Neural crest cell (in vitro differentiated cells): ENCODE measurements around the gene PDPN. TPM values are rescaled to one million over a fixed set of nuclear protein-coding genes. Genes with fewer than 3 reads are reported as not detected.

Experiments
- DNase-seq: peaks from one replicate; pipeline ENCODE4 v3.0.0; 2021; ENCODE audit warnings: low read depth, mixed read lengths, low spot score
- H3K27ac Mint-ChIP-seq: one replicate; pipeline ENCODE4 v1.8.0; 2021; ENCODE audit warnings: mild to moderate bottlenecking, mixed read lengths; ENCODE audit not compliant: unreplicated experiment
- H3K27me3 Mint-ChIP-seq: 2 replicates; pipeline ENCODE4 v1.8.0; 2021; ENCODE audit warnings: low read depth, mild to moderate bottlenecking, mixed read lengths
- H3K36me3 Mint-ChIP-seq: 2 replicates; pipeline ENCODE4 v1.8.0; 2021; ENCODE audit warnings: low read depth, mild to moderate bottlenecking, mixed read lengths
- H3K4me1 Mint-ChIP-seq: 2 replicates; pipeline ENCODE4 v1.8.0; 2021; ENCODE audit warnings: mixed read lengths
- H3K4me3 Mint-ChIP-seq: one replicate; pipeline ENCODE4 v1.8.0; 2021; ENCODE audit warnings: mild to moderate bottlenecking, mixed read lengths
- H3K9me3 Mint-ChIP-seq: 2 replicates; pipeline ENCODE4 v1.8.0; 2021; ENCODE audit warnings: mixed read lengths
- total RNA-seq: library from RNA; stranded (reverse); gene quantifications from 2 replicates; pipeline ENCODE4 v1.2.1, GENCODE V29; 2021
- TF ChIP-seq, protein P1 (sequence below): fragments of 200-600 bp; sonication (generic); conservative IDR thresholded peaks from 2 replicates; pipeline ENCODE4 v1.5.0; 2021; ENCODE audit warnings: antibody characterized with exemption, mild to moderate bottlenecking

The PDPN gene
- total RNA-seq, 1 donor from 2014 or later, result 47.4 TPM

DNA sequence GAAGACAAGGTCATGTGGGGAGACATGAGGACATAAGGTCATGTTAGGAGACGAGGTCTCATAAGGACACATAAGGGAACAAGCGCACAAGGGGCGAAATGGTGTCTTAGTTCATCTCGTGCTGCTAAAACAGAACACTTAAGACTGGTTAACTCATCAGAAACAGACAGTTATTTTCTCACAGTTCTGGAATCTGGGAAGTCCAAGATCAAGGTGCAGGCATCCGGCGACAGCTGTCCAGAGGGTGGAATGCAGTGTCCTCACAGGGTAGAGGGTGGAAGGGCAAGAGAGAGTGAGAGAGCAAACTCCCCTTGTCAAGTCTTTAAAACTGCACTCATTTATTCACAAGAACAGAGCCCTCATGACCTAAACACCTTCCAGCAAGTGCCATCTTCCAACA lies 34.6 kb upstream of the PDPN start:
- peaks cover 13% of the 10 kb centered on the region for H3K4me1 Mint-ChIP-seq
- H3K27me3 Mint-ChIP-seq, result no peaks in the 10 kb centered on the region
- H3K36me3 Mint-ChIP-seq, result no peaks in the 10 kb centered on the region
- no peaks in the 10 kb centered on the region for H3K9me3 Mint-ChIP-seq
- peak overlapping the region; percentile 47 for H3K27ac Mint-ChIP-seq
- H3K4me3 Mint-ChIP-seq, result no peak overlapping the region
- TF ChIP-seq, protein P1, sequence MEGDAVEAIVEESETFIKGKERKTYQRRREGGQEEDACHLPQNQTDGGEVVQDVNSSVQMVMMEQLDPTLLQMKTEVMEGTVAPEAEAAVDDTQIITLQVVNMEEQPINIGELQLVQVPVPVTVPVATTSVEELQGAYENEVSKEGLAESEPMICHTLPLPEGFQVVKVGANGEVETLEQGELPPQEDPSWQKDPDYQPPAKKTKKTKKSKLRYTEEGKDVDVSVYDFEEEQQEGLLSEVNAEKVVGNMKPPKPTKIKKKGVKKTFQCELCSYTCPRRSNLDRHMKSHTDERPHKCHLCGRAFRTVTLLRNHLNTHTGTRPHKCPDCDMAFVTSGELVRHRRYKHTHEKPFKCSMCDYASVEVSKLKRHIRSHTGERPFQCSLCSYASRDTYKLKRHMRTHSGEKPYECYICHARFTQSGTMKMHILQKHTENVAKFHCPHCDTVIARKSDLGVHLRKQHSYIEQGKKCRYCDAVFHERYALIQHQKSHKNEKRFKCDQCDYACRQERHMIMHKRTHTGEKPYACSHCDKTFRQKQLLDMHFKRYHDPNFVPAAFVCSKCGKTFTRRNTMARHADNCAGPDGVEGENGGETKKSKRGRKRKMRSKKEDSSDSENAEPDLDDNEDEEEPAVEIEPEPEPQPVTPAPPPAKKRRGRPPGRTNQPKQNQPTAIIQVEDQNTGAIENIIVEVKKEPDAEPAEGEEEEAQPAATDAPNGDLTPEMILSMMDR, result no peak
- no peak for DNase-seq

DNA sequence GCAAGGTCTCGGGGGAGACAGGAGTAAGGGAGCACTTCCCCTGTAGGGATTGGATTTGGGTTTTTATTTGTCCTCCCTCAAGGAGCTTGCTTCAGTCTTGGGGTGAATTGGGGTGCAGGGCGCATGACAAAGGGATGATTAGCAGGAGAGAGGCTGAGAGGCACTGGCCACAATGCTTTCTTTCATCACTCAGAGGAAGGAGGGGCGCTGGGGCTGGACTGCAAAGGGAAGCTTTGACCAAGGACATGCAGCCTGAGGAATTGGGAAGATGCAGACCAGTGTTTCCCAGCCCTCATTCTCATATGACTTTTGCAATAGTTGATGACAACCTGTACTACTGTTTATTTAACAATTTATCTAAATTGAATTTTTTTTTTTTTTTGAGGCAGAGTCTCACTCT lies 34.1 kb upstream of the PDPN start:
- no peak for DNase-seq
- H3K27me3 Mint-ChIP-seq, result no peaks in the 10 kb centered on the region
- TF ChIP-seq, protein P1, result no peak

GRCh38 chr1:13550663-13551062 lies 33.0 kb upstream of the PDPN start:
- no peak for DNase-seq
- Mint-ChIP-seq H3K4me1 (peaks cover 10% of the 10 kb centered on the region), H3K36me3 (no peaks in the 10 kb centered on the region), H3K27me3 (no peaks in the 10 kb centered on the region), H3K9me3 (no peaks in the 10 kb centered on the region), H3K4me3 (no peak overlapping the region), H3K27ac (no peak overlapping the region)
- TF ChIP-seq, protein P1, result no peak

More for the DNA sequence above, 34.1 kb upstream of the PDPN start:
- Mint-ChIP-seq H3K9me3 (no peaks in the 10 kb centered on the region), H3K4me1 (peaks cover 10% of the 10 kb centered on the region), H3K36me3 (no peaks in the 10 kb centered on the region), H3K27ac (no peak overlapping the region), H3K4me3 (no peak overlapping the region)

GRCh38 chr1:13554798-13555197 lies 28.8 kb upstream of the PDPN start:
- H3K27me3 Mint-ChIP-seq, result no peaks in the 10 kb centered on the region
- TF ChIP-seq, protein P1, result no peak
- no peaks in the 10 kb centered on the region for H3K9me3 Mint-ChIP-seq
- H3K36me3 Mint-ChIP-seq, result no peaks in the 10 kb centered on the region
- peaks cover 8% of the 10 kb centered on the region for H3K4me1 Mint-ChIP-seq
- no peak overlapping the region for H3K4me3 Mint-ChIP-seq
- no peak for DNase-seq
- H3K27ac Mint-ChIP-seq, result no peak overlapping the region

GRCh38 chr1:13556224-13556764 lies 27.3 kb upstream of the PDPN start:
- H3K9me3 Mint-ChIP-seq, result no peaks in the 10 kb centered on the region
- DNase-seq, result no peak
- no peak overlapping the region for H3K27ac Mint-ChIP-seq
- H3K4me1 Mint-ChIP-seq, result peaks cover 8% of the 10 kb centered on the region
- no peak overlapping the region for H3K4me3 Mint-ChIP-seq
- H3K36me3 Mint-ChIP-seq, result no peaks in the 10 kb centered on the region
- TF ChIP-seq, protein P1, result no peak
- H3K27me3 Mint-ChIP-seq, result no peaks in the 10 kb centered on the region
